ENCODE data around the gene YBX2.

Gene YBX2

GRCh38 chr17:7285679-7286078, 8.8 kb downstream of the YBX2 start:
- Histone ChIP-seq H3K9me3 (no peaks in the 10 kb centered on the region), H3K4me1 (no peaks in the 10 kb centered on the region), H3K27me3 (peaks cover 4% of the 10 kb centered on the region; the same call in 1 of the 2 replicates), H3K36me3 (no peaks in the 10 kb centered on the region), H3K4me3 (ENCODE audit: low read depth, low read length) (no peak overlapping the region)
- TF ChIP-seq CTCF (IDR thresholded peaks at IDR 0.05; ENCODE audit: low read depth, low read length), result no peak
- no peak for DNase-seq

- TF ChIP-seq CTCF (IDR thresholded peaks at IDR 0.05; ENCODE audit: low read depth, low read length), result no peak
- Histone ChIP-seq H3K36me3 (no peaks in the 10 kb centered on the region), H3K4me1 (no peaks in the 10 kb centered on the region), H3K27me3 (no peaks in the 10 kb centered on the region; the same call in 1 of the 2 replicates), H3K9me3 (no peaks in the 10 kb centered on the region), H3K4me3 (ENCODE audit: low read depth, low read length) (no peak overlapping the region)
- no peak for DNase-seq
These were observed 9.5 kb downstream of the YBX2 start for GRCh38 chr17:7284911-7285310.

DNA sequence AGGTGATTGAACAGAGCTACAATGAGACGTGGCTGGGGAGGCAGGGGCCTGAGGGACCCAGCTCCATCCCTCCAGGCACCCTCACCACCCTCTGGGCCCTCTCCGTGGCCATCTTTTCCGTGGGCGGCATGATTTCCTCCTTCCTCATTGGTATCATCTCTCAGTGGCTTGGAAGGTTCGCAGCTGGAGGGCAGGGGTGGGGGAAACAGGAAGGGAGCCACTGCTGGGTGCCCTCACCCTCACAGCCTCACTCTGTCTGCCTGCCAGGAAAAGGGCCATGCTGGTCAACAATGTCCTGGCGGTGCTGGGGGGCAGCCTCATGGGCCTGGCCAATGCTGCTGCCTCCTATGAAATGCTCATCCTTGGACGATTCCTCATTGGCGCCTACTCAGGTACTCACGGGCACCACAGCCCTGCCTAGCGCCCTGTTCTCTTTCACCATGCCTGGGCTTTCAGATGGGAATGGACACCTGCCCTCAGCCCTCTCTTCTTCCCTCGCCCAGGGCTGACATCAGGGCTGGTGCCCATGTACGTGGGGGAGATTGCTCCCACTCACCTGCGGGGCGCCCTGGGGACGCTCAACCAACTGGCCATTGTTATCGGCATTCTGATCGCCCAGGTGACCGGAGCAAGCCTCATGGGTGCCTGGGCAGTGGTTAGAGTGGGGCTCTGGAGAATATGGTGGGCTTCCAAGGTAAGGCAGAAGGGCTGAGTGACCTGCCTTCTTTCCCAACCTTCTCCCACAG, 10.8 kb downstream of the YBX2 start:
- TF ChIP-seq CTCF (IDR thresholded peaks at IDR 0.05; ENCODE audit: low read depth, low read length), result no peak
- no peaks in the 10 kb centered on the region for H3K27me3 ChIP-seq
- H3K4me1 ChIP-seq, result no peaks in the 10 kb centered on the region
- DNase-seq, result no peak
- H3K36me3 ChIP-seq, result no peaks in the 10 kb centered on the region
- H3K4me3 ChIP-seq (ENCODE audit: low read depth, low read length), result no peak overlapping the region
- no peaks in the 10 kb centered on the region for H3K9me3 ChIP-seq

DNA sequence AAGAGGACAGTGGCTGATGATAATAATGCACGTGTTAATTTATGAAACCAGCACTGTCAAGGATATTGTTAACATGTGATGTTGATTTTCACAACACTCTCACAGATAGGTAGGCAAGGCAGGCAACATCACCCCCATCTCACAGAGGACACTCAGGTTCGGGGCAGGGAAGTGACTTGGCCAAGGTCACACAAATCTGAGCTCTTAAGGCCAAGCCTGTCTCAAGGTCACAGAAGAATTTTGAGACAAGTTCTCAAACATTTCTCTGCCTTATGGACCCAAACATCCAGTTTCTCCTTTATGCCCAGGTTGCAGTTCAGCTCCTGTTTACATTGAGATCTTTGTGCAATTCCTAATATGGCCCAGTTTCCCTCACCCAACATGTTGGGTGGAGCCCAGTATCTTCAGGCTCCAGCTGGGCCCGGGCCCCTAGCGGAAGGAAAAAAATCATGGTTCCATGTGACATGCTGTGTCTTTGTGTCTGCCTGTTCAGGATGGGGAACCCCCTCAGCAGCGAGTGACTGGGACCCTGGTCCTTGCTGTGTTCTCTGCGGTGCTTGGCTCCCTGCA, 11.6 kb downstream of the YBX2 start:
- no peaks in the 10 kb centered on the region for H3K9me3 ChIP-seq
- H3K4me3 ChIP-seq (ENCODE audit: low read depth, low read length), result no peak overlapping the region
- H3K4me1 ChIP-seq, result no peaks in the 10 kb centered on the region
- H3K27me3 ChIP-seq, result no peaks in the 10 kb centered on the region
- no peak for DNase-seq
- TF ChIP-seq CTCF (IDR thresholded peaks at IDR 0.05; ENCODE audit: low read depth, low read length), result no peak
- no peaks in the 10 kb centered on the region for H3K36me3 ChIP-seq

DNA sequence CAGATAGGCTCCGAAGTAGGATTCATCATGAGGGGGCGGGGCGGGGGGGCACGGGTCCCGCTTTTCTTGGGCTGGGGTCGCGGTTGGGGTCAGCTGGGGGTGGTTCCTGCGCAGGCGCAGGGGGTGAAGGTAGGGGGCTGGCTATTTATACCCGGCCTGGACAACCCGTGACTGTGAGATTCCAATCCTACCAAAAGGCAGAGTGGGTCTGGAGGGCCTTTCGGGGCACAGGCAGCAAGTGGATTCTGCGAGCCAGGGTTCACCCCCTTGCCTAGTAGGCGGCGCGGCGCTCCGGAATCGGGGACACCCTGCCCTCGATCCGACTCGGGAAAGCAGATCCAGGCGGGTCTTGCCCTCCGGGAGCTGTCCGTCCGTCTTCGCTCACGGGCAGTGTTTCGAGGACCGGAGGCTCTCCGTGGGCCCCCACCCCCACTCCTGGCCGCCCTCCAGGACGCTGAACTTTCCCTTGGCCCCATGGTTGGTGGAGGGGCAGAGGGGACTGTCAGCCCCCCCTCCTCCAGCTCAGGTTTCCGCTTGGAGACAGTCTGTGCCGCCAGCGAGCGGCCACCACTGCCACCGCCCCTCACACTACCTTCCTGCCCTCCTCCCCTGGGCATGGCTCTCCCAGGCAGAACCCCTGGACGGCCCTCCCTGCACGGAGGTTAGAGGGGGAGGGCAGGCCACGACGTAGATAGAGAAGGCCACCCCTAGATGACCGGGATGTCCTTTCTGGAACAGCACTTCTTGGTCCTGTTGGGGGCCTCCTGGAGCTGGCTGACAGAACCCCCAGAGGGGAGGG, 12.3 kb downstream of the YBX2 start:
- no peaks in the 10 kb centered on the region for H3K36me3 ChIP-seq
- H3K27me3 ChIP-seq, result no peaks in the 10 kb centered on the region
- H3K4me1 ChIP-seq, result no peaks in the 10 kb centered on the region
- TF ChIP-seq CTCF (IDR thresholded peaks at IDR 0.05; ENCODE audit: low read depth, low read length), result no peak
- peak overlapping the region; percentile 55 for H3K4me3 ChIP-seq (ENCODE audit: low read depth, low read length)
- H3K9me3 ChIP-seq, result no peaks in the 10 kb centered on the region
- no peak for DNase-seq

Data from BE2C (cell line).